ENCODE data around the gene JAM3.

DNA sequence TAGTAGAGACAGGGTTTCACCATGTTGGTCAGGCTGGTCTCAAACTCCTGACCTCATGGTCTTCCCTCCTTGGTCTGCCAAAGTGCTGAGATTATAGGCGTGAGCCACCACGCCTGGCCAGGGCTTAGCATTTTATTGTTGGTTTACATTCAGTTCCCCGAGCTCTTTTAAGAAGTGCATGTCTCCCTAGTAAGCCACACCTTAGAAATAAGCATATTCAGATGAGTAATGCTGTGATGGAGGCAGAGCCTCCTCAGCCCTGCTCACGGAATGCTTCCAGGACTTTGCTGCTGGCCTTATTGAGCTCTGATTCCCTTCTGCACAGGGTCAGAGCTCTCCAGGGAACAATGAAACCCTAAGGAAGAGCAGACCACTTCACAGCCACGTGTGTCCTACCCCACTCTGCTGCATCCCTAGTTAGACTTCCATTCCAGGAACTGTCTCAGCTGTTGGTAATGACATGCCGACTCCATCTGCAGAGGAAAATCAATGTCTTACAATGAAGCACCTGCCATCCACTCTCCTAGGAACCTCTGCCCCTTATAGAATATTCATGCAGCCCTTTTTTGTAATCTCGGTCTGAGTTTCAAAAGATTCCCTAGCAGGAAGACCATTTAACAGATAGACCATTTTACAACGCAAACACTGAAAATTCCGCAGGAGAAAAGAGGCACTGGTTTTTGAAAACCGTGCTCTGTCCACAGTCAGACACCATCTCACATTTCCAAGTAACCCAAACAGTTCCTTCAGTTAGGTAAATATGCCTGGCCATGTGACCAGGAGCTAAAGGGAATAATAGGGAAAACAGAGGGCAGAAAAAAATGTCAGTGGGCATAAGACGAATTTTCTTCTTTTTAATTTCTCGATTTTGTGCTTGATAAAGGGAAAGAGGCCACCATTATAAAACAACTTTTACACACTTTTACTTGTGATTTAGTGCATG lies 1.7 kb upstream of the JAM3 start:
- TF ChIP-seq SMC3 (IDR thresholded peaks at IDR 0.05; ENCODE audit: low read length) (no peak), EP300 (IDR thresholded peaks at IDR 0.05; ENCODE audit: low read depth in 2 of 2, low read length in 2 of 2) (no peak), EP300 (CRISPR knock-in tag; IDR thresholded peaks at IDR 0.05; ENCODE audit: borderline replicate concordance) (no peak)
- TF ChIP-seq, protein P1, sequence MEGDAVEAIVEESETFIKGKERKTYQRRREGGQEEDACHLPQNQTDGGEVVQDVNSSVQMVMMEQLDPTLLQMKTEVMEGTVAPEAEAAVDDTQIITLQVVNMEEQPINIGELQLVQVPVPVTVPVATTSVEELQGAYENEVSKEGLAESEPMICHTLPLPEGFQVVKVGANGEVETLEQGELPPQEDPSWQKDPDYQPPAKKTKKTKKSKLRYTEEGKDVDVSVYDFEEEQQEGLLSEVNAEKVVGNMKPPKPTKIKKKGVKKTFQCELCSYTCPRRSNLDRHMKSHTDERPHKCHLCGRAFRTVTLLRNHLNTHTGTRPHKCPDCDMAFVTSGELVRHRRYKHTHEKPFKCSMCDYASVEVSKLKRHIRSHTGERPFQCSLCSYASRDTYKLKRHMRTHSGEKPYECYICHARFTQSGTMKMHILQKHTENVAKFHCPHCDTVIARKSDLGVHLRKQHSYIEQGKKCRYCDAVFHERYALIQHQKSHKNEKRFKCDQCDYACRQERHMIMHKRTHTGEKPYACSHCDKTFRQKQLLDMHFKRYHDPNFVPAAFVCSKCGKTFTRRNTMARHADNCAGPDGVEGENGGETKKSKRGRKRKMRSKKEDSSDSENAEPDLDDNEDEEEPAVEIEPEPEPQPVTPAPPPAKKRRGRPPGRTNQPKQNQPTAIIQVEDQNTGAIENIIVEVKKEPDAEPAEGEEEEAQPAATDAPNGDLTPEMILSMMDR (CRISPR knock-in tag; IDR thresholded peaks at IDR 0.05), result no peak
